Peyer's patch (tissue), 4 donors: ENCODE data around the gene OCA2.

Source experiments
- CTCF ChIP-seq, 6 experiments: fragments of 450-650 bp in 4 of 6; fragments of 200-600 bp in 2 of 6; sonication (generic) in 1 of 6; IDR thresholded peaks; one replicate each; pipeline ENCODE4 v1.5.1; 2017 to 2019; ENCODE audit warnings: antibody characterized with exemption in 6 of 6, mild to moderate bottlenecking in 3 of 6, moderate library complexity in 1 of 6
- POLR2A ChIP-seq, 2 donors: fragments of 450-650 bp; IDR thresholded peaks; one replicate each; pipeline ENCODE4 v1.5.1; 2017; ENCODE audit warnings: antibody characterized with exemption in 2 of 2, mild to moderate bottlenecking in 2 of 2, moderate library complexity in 2 of 2

GRCh38 chr15:27714675-27715074, 384.4 kb downstream of the OCA2 start:
- TF ChIP-seq CTCF (IDR thresholded peaks at IDR 0.05) (no peak), POLR2A (IDR thresholded peaks at IDR 0.05) (no peak)
